GM19395 (cell line): Measurements from ENCODE around the gene MINDY4.

ENCODE experiments used
- ATAC-seq: cut with Tn5 transposase; IDR thresholded peaks from one replicate; pipeline ENCODE4 v1.9.1; 2021; ENCODE audit warnings: mild to moderate bottlenecking, moderate library complexity; ENCODE audit not compliant: unreplicated experiment

Gene MINDY4

DNA sequence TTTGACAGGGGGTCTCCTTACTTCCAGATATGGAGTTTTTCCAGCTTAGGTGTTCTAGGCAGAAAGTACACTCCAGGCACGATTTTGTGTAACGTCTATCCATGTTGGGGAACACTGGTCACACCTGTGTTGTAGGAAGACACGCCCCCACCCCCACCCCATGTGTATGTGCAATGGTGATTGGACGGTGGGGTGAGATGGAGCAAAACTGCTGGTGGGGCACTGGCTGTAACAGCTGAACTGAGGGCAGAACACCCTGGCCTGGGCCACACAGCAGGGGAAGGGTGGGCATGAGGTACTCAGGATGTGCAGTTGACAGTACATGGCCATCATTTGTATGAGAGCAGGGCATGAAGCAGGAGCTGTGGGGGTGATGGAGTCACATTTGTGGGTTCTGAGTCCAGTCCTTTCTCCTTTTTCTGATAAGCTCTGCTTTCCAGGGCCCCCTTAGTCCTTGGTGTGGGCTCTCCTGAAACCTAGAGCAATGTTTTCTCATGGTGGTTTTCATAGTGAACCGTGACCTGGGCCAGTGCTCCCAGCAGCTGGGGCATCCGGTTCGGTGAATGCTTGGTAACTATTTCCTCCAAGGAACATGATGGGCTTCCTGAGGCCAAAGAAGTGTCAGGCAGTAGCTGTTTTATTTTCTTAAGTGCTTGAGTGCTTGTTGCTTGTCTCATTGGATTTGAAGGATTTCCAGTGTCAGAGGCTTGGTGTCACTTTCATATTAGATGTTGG lies 77.1 kb downstream of the MINDY4 start:
- no peak for ATAC-seq

DNA sequence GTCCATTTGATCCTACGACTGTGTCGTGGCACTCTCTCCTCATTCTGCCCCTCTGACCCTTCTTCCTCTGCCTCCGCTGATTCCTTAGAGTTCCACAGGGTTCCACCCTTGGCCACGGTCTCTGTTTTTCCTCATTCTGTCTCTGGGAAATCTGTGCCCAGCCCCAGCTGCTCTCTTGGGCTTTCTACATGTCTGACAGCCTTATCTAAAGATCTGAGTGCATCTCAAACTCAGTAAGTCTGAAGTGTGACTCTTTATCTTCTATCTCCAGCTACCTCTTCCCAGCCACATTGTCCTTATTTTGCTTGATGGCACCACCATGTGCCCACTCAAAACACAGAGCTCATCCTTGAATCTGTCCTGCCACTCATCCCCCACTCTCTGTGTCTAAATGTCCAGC lies 78.3 kb downstream of the MINDY4 start:
- no peak for ATAC-seq

DNA sequence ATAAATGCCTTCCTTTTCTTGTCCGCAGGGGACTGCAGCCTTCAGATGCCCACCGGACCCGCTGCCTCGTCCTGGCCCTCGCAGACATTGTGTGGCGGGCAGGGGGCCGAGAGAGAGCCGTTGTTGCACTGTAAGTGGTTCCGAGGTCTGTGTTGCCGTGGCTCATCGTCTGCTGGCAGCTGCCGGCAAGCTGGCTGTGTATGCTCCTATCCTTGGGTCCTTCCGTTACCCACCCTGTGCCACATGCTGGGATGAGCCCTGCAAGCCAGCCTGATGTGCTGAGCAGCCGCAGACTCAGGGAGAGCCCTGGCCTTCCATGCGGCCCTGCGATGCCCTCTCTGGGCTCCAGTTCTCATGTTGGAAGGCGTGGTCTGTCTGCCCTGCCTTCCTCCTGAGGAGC lies 79.2 kb downstream of the MINDY4 start:
- no peak for ATAC-seq

DNA sequence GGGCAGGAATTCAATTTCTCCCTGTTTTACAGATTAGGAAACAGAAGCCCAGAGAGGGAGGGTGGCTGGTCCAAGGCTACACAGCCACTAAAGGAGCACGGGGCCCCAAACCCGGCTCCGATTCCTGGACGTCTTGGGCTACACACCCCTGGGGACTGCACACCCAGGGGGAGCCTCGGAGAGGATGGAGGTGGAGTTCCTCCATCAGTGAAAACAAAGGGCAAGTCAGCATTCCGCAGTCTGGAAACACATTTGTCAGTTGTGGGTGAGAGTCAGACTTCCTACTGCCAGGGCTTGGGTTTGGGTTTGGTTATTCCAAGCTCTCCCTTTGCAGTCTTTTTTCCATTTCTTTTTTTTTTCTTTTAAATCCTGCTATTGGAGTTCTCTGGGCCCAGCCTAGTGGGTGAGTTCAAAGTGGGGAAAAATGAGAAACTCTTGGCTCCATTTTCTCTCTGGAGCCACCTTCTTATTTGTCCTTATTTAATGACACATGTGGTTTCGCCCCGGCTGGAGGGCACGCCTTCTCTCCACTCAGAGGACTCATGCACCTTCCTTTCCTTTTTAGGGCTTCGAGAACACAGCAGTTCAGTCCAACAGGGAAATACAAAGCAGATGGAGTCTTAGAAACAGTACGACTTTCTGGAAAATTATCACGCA lies 80.6 kb downstream of the MINDY4 start:
- no peak for ATAC-seq

DNA sequence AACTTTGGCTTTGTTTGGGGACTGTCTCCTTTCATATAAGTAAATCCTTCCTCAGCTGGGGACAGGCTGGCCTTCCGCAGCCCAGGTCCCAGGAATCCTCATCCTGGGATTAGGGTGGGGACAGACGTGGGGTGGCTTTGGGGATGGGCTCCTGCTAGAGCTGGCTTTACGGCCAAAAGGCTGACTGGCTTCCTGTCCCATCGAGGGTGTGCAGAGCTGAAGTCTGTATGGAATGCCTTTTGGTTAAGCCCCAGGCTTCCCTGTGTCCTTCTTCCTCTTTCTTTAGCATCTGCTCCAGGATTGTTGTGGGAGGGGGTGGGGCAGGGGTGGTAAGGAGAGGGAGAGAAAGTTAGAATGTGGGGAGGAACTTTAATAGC lies 81.1 kb downstream of the MINDY4 start:
- ATAC-seq: no peak

DNA sequence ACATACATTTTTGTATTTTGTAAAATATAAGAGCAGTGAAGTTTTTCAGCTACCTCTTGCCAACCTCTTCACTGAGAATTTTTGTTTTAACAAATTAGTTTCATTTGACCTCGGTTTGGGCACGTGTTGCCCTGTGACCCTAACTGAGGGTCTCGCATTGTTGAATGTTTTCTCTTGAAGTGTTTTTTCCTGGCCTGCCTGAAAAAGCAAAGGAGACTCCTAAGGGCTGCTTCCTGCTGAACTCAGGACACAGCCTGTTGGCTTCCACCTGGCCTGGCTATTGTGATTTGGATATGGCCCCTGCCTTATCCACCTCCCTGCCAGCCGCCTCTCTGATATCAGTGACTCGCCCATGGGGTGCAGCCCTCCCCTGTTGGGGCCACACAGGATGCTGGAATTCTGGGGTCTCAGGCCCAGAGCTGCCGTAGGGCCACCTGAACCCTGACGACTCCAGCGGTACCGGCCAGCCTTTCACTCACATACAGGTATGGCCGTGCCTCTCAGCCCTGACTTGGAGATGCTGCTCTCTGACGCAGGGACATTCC lies 81.6 kb downstream of the MINDY4 start:
- no peak for ATAC-seq

DNA sequence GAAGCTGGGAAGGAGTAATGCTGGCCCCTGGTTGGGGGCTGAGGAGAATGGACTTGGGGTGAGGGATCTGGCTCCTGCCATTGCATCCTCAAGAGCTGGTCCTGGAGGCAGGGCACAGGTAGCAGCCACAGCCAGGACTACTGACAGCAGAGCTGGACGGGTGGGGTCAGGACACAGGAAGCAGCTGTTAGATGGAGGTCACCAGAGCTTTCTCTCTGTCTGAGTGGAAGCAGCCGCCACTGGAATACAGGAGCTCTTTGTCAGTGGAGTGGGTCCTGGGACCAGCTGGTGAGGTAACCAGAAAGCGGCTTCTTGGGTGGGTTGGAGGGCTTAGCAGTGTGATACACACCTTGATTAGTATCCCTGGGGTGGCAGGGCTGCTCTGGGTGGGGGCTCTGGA lies 82.4 kb downstream of the MINDY4 start:
- ATAC-seq: no peak

DNA sequence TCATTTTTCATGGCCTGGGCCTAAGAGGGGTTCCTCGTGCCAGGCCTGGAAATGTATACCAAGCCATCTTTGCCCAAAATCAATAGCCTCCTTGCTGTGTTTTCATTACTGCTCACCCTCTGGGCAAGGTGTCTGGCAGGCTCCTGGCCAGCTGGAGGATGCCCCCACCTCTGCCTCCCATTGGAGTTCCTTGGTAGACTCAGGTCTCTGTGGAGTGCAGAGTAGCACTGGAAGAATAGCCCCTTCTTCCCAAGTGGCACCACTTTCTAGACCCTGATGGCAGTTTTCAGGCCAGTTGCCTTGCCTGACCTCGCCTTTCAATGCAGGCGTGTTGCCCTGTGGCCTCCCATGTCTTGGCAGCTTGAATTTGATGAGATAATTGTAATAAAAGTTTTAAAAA lies 84.7 kb downstream of the MINDY4 start:
- no peak for ATAC-seq

DNA sequence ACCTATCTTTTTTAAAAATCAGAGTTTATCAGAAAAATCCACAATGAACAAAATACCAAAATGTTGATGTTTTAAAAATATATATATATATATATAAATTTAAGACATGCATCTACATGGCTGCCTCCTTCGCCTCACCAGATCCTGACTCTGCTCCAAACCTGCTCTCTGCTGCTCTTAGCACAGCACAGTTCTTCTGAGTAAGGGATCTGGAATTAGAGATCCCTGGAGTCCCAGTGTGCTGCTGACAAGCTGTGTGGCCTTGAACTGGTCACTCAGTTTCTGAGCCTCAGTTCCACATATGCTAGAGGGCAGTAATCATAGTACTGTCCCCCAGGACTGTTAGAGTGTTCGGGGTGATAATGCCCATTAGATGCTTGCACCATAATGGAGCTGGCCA lies 87.4 kb downstream of the MINDY4 start:
- ATAC-seq: no peak

DNA sequence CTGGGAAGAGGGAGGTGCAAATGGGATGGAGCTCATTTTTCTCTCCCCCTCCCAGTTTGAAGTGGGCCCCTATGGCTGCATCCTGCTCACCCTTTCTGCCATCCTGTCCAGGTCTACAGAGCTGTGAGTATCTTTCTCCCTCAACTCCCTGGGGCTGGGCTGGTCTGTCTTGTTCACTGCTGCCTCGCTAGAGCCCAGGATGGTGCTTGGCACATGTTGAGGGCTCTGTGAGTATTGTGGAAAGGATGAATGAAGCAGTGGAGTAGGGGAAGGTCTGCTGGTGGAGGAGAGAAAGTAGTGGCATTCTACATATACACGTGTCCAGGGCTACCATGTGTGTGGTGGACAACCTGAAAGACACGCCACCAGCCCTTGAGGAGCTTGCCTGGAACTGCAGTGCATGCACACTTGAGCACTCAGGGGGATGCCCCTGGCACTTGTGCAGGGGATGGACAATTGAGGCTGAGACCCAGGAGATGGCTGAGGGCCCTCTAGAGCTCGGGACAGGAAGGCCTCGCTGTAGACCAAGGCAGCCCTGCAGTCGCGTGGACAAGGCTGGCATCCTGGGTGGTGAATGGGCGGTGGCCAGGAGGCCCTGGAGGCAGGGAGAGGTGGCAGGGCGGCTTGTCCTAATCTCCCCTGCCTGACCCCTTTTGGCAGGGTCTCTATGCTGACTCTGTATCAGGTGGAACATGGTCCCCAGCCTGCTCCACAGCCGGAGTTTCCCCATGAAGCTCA lies 88.2 kb downstream of the MINDY4 start:
- ATAC-seq: no peak

DNA sequence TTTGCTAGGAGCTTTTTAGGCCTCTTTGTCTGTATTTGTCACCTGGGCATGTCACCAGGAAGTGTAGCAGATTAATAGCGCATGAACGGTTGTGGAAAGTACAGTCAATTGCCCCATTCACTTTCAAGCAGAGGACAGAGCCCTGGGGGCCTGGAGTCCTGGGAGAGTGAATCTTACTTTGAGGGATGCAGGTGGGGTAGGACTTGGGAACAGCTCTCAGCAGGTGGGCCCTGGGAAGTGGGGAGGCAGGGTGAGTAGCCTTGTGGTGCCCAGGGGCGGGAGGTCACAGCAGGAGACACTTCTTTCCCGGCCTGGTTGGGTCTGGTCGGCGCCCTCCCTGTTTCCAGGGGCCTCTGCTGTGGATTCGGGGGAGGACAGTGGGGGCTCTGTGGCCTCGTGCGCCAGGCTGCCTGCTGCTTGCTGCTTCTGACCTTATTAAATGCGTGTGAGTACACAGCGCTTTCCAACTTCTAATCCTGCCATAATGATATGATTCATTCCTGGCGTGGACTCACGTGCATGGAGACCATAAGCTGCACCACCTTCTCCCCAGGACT lies 88.8 kb downstream of the MINDY4 start:
- ATAC-seq: no peak

DNA sequence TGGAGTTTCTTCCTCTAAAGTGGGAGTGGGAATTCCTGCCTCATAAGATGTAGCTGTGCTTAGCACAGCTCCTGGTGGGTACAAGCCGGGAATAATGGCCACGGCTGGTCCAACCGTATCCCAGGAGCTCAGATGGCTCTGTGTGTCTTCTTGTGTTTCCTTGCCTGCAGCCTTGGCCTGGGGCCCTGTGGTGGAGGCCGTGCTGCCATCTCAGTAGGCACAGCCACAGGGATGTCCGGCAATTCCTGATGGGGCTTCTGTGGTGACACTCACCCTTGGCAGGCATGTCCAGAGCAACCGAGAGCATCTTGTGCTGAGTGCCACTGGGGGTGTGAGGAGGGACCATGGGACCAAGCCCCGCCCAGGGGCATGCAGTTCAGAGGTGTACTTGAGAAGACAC lies 90.4 kb downstream of the MINDY4 start:
- ATAC-seq: no peak

DNA sequence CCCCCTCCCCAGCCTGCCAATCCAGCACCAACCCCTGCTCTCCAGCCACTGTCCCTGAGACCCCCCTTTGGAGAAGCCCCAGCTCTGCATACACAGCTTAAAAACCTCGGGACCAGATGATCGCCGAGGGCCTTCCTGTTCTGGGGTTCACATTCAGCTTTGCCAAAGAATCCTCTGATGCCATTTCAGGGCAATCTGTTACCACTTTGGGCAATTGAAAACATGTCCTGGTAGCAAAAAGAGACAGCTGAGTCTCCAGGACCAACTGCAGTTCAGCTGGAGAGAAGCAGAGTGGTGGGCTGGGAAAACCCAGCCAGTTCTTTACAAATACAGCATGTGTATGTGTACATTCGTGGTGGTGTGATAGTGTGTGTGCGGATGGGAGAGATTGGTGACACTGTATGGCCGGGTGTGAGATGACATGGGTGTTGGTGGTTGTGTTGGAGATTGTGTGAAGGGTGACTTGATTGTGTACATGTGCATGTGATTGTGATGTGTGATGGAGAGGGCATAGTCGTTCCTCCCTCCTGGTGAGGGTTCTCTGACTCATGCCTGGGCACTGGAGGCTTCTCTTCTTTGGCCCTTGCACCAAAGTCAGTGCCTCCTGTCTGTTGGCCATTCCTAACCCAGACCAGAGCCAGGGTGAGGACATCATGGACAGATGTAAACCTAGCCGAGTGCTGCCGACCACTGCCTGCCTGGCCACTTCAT lies 91.9 kb downstream of the MINDY4 start:
- no peak for ATAC-seq

DNA sequence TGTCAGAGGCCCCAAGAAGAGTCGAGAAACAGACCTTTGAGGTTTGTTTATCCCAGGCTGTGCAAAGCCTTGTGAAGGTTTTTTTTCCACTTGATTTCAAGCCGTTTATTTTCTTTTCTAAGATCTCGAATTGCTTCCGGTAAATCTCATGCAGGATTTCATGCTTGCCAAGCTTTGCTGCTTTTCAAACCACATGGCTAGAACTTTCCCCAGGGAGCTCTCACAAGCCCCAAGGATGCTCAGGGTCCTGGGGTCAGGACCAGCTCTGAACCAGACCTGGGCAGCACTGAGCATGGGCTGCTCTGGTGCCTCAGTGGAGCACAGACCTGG lies 92.5 kb downstream of the MINDY4 start:
- ATAC-seq: no peak

DNA sequence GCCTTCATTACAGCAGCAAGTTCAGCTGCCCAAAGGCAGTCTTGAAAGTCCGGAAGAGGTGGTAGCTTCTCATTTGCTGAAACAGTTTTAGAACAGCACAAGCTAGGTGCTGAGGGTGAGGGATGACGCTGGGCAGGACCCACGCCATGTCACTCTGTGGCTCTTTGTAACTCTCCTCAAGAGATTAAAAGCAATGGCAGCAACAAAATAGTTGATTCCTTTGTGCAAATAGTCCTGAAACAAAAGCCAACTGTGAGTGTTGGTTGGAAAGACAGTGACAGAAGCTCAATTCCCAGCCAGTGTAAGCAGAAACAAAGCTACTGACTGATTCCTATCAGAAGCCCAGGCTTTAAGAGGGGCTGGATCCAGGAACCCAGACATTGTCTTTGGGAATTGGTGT lies 92.9 kb downstream of the MINDY4 start:
- no peak for ATAC-seq

DNA sequence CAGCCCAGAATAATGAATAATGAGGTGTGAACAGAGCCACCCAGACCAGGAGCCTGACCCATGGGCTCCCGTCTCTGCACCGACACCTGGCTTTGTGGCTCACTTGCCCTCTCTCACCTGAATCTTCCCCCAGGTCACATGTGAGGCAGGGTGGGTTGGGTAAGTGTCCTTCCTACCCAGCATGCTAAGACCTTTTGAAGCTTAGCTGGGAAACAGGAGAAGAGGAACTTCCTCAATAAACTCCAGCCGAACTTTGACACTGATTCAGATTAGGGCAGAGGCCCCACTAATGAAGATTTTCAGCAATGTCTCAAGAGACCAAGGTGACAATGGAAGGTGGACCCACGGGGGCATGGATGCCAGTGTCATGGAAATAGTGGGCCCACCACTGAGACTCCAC lies 93.9 kb downstream of the MINDY4 start:
- no peak for ATAC-seq

DNA sequence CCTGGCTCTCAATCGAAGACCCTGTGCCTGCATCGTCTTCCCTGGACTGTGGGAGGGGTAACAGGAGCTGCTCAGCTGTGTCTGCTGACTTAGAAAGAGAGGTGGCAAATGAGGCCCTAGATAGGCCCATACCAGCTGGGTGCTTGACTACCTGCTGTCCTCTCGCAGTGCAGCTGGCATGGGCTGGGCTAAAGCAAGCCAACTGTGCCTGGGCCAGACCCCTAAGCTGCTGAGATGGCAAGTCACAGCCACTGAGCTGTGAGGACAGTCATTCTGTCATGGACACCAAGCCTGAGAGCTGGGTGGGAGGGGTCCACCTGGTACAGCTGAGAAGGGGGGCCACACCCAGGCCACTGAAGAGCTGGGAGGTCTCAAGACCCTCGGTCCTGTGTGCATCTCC lies 94.6 kb downstream of the MINDY4 start:
- ATAC-seq: no peak

DNA sequence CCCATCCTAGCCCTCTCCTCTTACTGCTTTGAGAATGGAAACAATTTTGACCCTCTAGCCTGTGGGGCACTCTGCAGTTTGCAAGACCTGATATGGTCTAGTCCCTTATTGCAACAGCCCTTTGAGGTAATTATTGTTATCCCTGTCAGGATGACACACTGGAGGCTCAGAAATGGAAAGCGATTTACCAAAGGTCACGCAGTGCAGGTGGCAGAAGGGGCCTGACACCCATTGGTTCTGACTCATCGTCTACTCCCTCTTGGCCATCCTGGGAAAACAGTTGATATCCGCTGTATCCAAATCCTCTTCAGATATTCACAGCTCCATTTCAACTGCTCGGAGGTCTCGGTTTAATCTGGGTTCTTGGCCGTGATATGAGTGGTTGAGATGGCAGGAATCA lies 95.7 kb downstream of the MINDY4 start:
- no peak for ATAC-seq

DNA sequence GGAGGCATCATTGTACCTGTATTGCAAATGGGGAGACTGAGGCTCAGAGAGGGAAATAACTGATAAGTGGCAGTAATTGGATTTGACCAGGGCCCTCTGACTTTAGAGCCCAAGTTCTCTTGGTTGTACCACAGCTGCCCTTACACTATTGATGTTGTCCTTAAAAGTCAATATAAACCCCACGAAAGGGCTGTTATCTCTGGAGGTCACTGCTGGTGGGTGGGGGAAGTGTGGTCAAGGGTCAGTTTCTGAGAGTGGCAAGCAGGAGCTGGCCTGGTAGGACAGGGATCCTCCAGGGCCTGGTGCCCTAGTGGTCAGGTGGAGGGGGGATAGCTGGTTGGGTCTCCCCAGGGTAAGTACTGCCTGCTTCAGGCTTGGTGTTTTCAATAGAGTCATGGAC lies 96.3 kb downstream of the MINDY4 start:
- ATAC-seq: no peak

DNA sequence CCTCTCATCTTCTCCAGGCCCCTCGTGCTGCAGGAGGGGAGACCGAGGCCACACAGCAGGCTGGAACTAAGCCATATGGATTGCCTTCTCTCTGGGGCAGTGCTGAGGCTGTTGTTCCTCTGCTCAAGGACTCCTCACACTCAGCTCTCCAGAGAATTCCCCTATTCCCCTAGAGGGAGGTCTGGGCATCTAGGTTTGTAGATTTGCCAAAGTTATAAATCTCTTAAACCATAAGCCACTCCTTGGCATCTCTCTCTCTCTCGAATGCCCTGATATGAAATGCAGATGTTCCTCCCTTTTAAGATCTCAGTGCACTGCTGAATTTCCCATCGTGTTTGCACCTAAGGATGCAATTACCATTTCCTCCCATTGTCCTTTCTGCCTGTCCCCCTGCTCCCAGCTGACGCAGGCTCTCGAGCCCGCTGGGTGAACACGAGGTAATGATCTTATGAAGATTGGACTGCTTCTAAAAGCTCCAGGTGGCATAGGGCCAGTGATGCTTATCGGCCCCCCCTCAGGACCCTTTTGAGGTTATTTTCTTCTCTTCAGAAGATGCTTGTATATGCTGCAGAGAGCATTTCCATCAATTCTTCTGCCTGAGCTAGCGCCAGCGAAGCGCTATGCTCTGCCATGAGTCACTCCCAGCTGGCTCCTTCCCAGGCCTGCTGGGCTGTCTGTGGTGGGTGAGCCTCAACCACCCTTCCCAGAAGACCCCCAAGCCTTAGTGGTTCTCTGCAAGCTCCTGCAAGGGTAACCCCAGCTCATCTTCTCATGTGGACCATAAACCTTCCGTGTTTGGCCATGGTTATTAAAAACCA lies 98.8 kb downstream of the MINDY4 start:
- ATAC-seq: no peak
